ENCODE data around the gene MRPS27. TPM values are rescaled to one million over a fixed set of nuclear protein-coding genes. Genes with fewer than 3 reads are reported as not detected.

Gene MRPS27
- 10 to 100 TPM; 32.8 to 55.0 (median 44.0) TPM for total RNA-seq

DNA sequence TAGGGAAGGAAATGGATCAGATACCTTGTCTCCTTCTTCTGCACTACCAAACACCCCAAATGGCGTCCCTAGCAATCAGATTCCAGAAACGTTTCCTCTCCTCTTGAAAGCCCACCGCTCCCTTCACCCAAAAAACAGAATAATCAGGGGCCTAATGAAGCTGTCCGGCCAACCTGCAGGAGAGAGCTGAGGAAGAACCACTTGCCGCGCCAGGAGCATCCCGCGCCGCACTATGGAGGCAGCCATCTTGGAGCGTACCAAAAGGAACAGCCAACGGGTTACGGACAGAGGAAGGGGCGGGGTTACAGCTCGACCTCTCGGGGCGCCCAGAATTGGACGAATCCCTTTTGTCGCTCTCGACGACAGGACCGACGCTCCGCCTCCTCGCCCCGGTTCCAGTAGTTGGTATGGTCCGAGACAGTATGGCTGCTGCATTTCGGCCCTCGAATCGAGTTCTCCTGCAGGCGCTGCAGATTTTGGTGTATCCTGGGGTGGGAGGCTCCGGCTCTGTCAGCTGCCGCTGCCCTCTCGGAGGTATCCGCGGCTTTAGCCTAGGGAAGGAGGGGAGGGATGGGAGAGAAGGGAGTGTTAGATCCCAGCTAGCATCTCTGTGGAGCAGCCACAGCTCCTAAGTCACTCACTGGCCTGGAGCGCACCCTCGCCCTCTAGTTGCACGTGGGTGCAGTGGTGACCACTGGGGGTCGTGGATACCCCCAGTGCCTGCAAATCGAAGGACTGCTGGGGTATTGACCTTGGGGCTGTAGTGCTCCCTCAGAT lies at the start of gene MRPS27, which contains the start of gene PTCD2:
MRPS27 (minus strand) TSS at position 265 of the 777 bp plus-strand sequence; CDS start at position 246, 19 bp downstream.
PTCD2 (plus strand) TSS at position 398 of the 777 bp plus-strand sequence; CDS start at position 408, 10 bp downstream.
- peak; percentile 96 to 99 for DNase-seq (ENCODE audit: low spot score in 2 of 2)
- intact Hi-C loops (cut with DNase I; ENCODE audit: low total_unique reads): no loop called here
- no peak for TF ChIP-seq CTCF (IDR thresholded peaks at IDR 0.05)
- no peak for TF ChIP-seq POLR2A (IDR thresholded peaks at IDR 0.05)
- WGBS, 2 donors: 0 to 1% methylated on average over 37 to 39 of the region's 40 CpGs
- peak within 1 kb of the TSS; percentile 59 for H3K4me3 ChIP-seq (ENCODE audit: low read depth, poor library complexity, severe bottlenecking)

GRCh38 chr5:72369711-72370110 lies 49.7 kb upstream of the MRPS27 start:
- H3K4me3 ChIP-seq (ENCODE audit: low read depth, poor library complexity, severe bottlenecking): no peak overlapping the region
- intact Hi-C loops (cut with DNase I; ENCODE audit: low total_unique reads): loop anchor here (10.0 kb wide), 1 partner anchor 155 kb away; no protein-coding TSS in a partner anchor
- no peak for DNase-seq (ENCODE audit: low spot score in 2 of 2)
- WGBS, 2 donors: 90 to 95% methylated on average over 3 of the region's 3 CpGs
- no peak for TF ChIP-seq CTCF (IDR thresholded peaks at IDR 0.05)
- no peak for TF ChIP-seq POLR2A (IDR thresholded peaks at IDR 0.05)

DNA sequence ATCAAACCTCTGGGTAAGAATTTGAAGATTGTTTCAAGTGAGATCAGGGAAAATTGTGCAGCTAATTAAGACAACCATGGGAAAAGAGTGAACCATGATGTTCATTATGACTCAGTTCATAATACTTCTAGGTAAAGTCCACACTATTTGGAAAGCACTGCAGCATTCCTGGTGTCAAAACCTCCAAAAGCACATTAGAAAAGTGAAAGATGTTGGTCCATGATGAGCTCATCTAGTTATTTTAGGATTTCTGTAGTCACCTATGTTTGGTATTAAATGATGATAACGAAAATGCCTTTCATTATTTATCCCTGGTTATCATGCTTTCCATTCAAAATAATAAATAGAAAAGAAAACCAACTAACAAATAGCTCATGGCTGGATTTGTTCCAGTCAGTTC lies 49.3 kb upstream of the MRPS27 start:
- WGBS, 2 donors: 85 to 96% methylated on average over 1 of the region's 1 CpG
- DNase-seq (ENCODE audit: low spot score in 2 of 2): no peak
- no peak for TF ChIP-seq POLR2A (IDR thresholded peaks at IDR 0.05)
- no peak for TF ChIP-seq CTCF (IDR thresholded peaks at IDR 0.05)
- intact Hi-C loops (cut with DNase I; ENCODE audit: low total_unique reads): no loop called here
- H3K4me3 ChIP-seq (ENCODE audit: low read depth, poor library complexity, severe bottlenecking): no peak overlapping the region

GRCh38 chr5:72368271-72368670 lies 48.2 kb upstream of the MRPS27 start:
- intact Hi-C loops (cut with DNase I; ENCODE audit: low total_unique reads): no loop called here
- no peak overlapping the region for H3K4me3 ChIP-seq (ENCODE audit: low read depth, poor library complexity, severe bottlenecking)
- TF ChIP-seq CTCF (IDR thresholded peaks at IDR 0.05): no peak
- no peak for TF ChIP-seq POLR2A (IDR thresholded peaks at IDR 0.05)
- DNase-seq (ENCODE audit: low spot score in 2 of 2): no peak
- 90 to 94% methylated on average over 1 of the region's 1 CpG for WGBS, 2 donors

- DNase-seq (ENCODE audit: low spot score in 2 of 2): peak in 1 of 2 donors; percentile 80
- H3K4me3 ChIP-seq (ENCODE audit: low read depth, poor library complexity, severe bottlenecking): no peak overlapping the region
- 27% methylated on average over 7 of the region's 7 CpGs for WGBS, 2 donors
- no peak for TF ChIP-seq POLR2A (IDR thresholded peaks at IDR 0.05)
- TF ChIP-seq CTCF (IDR thresholded peaks at IDR 0.05): peak in 1 of 3 donors; percentile 19
- intact Hi-C loops (cut with DNase I; ENCODE audit: low total_unique reads): no loop called here
Measured at GRCh38 chr5:72366324-72366976, 46.4 kb upstream of the MRPS27 start.
